HepG2 (cell line): ENCODE results near the gene ARHGAP45. TPM values are rescaled to one million over a fixed set of nuclear protein-coding genes. Genes with fewer than 3 reads are reported as not detected.

Source experiments
- EP300 ChIP-seq, 3 experiments: sonication (generic) in 1 of 3; formaldehyde crosslinking in 1 of 3; IDR thresholded peaks; 2 replicates each; pipeline versions ENCODE4 v1.5.1 to v1.6.1; 2011 to 2020; ENCODE audit warnings: low read depth in 2 of 3, low read length in 2 of 3, borderline replicate concordance in 1 of 3, improper control_type of control experiment in 1 of 3, mild to moderate bottlenecking in 1 of 3, missing genetic modification reagents in 1 of 3, moderate library complexity in 1 of 3
- ETV5 ChIP-seq: IDR thresholded peaks from 2 replicates; pipeline ENCODE4 v1.6.1; 2018; ENCODE audit warnings: missing biosample characterization, missing genetic modification reagents, inconsistent platforms, borderline replicate concordance
- MATR3 ChIP-seq: sonication (generic); formaldehyde crosslinking; IDR thresholded peaks from 2 replicates; pipeline ENCODE4 v1.4.0; 2020; ENCODE audit warnings: missing genetic modification reagents
- MED8 ChIP-seq: sonication (generic); formaldehyde crosslinking; IDR thresholded peaks from 2 replicates; pipeline ENCODE4 v1.8.1; 2023; ENCODE audit warnings: mild to moderate bottlenecking, missing genetic modification reagents; ENCODE audit not compliant: insufficient replicate concordance
- POLR2G ChIP-seq: fragments of 200-400 bp; formaldehyde crosslinking; IDR thresholded peaks from 2 replicates; pipeline ENCODE4 v1.6.1; 2018; ENCODE audit warnings: mild to moderate bottlenecking, low read depth, low read length, moderate library complexity
- PPARG ChIP-seq: conservative IDR thresholded peaks from 2 replicates; pipeline ENCODE4 v1.6.1; 2016; ENCODE audit warnings: missing biosample characterization, missing genetic modification reagents
- SATB2 ChIP-seq: sonication (generic); formaldehyde crosslinking; IDR thresholded peaks from 2 replicates; pipeline ENCODE4 v1.5.0; 2020; ENCODE audit warnings: missing genetic modification reagents
- XBP1 ChIP-seq: sonication (generic); formaldehyde crosslinking; IDR thresholded peaks from 2 replicates; pipeline ENCODE4 v1.5.0; 2020; ENCODE audit warnings: missing genetic modification reagents
- polyA plus RNA-seq, 8 experiments: library from polyadenylated mRNA; depleted of rRNA in 3 of 8; stranded (reverse) in 7 of 8; unstranded in 1 of 8; fragments of >200 nt; fragmentation: Illumina TruSeq in 4 of 8; extraction: Trizol in 4 of 8; gene quantifications; 2 replicates each; pipeline versions ENCODE4 v1.2.1 to v1.2.3, GENCODE V29; 2011 to 2016; ENCODE audit warnings: low read depth in 4 of 8, missing spikeins in 1 of 8, mixed read lengths in 1 of 8; ENCODE audit not compliant: insufficient read depth in 1 of 8
- total RNA-seq, 5 experiments: library from RNA; depleted of rRNA; stranded (reverse); fragments of >200 nt; fragmentation: Illumina TruSeq; extraction: Trizol; gene quantifications; 2 replicates each; pipeline ENCODE4 v1.2.3, GENCODE V29; 2016; ENCODE audit warnings: low read depth in 1 of 5
- TF ChIP-seq, protein P1 (sequence below): sonication (generic); formaldehyde crosslinking; IDR thresholded peaks from 2 replicates; pipeline ENCODE4 v1.5.0; 2020; ENCODE audit warnings: mild to moderate bottlenecking, missing genetic modification reagents, moderate library complexity
- TF ChIP-seq, protein P2 (sequence below): sonication (generic); formaldehyde crosslinking; conservative IDR thresholded peaks from 2 replicates; pipeline ENCODE4 v1.4.0; 2020; ENCODE audit warnings: mild to moderate bottlenecking, missing genetic modification reagents, moderate library complexity

Gene ARHGAP45
- total and polyA plus RNA-seq, 2 of the 13 experiments (the other 11 are each of a cell fraction or from before 2014, with no cell fraction given) = 0.84 to 32.0 TPM

DNA sequence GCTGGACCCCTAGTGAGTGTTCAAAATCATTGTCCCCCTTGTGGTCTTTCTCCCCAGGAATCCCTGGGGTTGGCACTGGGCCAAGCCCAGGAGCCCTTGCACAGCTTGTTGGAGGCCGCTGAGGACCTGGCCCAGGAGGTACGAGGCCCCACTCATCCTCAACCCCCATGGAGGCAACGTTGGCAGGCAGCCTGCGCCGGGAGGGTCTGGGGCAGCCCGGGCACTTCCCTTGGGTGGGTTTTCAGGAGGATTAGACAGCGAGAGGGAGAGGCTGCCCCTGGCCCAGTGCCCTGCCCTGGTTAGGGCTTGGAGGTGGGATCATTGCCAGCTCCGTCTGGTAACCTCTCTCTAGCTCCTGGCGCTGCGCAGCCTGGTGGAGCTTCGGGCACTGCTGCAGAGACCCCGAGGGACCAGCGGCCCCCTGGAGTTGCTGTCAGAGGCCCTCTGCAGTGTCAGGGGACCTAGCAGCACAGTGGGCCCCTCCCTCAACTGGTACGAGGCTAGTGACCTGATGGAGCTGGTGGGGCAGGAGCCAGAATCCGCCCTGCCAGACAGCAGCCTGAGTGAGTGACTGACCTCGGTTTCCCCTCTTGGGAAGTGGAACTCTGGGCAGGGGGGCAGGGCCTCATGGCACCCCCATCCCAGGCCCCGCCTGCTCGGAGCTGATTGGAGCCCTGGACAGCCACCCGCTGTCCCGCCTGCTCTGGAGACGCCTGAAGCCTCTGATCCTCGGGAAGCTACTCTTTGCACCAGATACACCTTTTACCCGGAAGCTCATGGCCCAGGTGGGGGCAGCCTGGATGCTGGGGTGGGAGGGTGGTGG lies 24.1 kb upstream of the ARHGAP45 start (continued):
- no peak for TF ChIP-seq ETV5 (CRISPR knock-in tag)
- no peak for TF ChIP-seq SATB2
- TF ChIP-seq PPARG (CRISPR knock-in tag) = no peak
- no peak for TF ChIP-seq EP300 (IDR thresholded peaks at IDR 0.05; ENCODE audit: low read depth in 2 of 2, low read length in 2 of 2)
- TF ChIP-seq EP300 (CRISPR knock-in tag; IDR thresholded peaks at IDR 0.05; ENCODE audit: borderline replicate concordance) = no peak
- TF ChIP-seq MED8 = no peak
- TF ChIP-seq XBP1 (CRISPR knock-in tag) = no peak
- TF ChIP-seq MATR3 = no peak
- TF ChIP-seq, protein P1, sequence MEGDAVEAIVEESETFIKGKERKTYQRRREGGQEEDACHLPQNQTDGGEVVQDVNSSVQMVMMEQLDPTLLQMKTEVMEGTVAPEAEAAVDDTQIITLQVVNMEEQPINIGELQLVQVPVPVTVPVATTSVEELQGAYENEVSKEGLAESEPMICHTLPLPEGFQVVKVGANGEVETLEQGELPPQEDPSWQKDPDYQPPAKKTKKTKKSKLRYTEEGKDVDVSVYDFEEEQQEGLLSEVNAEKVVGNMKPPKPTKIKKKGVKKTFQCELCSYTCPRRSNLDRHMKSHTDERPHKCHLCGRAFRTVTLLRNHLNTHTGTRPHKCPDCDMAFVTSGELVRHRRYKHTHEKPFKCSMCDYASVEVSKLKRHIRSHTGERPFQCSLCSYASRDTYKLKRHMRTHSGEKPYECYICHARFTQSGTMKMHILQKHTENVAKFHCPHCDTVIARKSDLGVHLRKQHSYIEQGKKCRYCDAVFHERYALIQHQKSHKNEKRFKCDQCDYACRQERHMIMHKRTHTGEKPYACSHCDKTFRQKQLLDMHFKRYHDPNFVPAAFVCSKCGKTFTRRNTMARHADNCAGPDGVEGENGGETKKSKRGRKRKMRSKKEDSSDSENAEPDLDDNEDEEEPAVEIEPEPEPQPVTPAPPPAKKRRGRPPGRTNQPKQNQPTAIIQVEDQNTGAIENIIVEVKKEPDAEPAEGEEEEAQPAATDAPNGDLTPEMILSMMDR = no peak
- TF ChIP-seq, protein P2, sequence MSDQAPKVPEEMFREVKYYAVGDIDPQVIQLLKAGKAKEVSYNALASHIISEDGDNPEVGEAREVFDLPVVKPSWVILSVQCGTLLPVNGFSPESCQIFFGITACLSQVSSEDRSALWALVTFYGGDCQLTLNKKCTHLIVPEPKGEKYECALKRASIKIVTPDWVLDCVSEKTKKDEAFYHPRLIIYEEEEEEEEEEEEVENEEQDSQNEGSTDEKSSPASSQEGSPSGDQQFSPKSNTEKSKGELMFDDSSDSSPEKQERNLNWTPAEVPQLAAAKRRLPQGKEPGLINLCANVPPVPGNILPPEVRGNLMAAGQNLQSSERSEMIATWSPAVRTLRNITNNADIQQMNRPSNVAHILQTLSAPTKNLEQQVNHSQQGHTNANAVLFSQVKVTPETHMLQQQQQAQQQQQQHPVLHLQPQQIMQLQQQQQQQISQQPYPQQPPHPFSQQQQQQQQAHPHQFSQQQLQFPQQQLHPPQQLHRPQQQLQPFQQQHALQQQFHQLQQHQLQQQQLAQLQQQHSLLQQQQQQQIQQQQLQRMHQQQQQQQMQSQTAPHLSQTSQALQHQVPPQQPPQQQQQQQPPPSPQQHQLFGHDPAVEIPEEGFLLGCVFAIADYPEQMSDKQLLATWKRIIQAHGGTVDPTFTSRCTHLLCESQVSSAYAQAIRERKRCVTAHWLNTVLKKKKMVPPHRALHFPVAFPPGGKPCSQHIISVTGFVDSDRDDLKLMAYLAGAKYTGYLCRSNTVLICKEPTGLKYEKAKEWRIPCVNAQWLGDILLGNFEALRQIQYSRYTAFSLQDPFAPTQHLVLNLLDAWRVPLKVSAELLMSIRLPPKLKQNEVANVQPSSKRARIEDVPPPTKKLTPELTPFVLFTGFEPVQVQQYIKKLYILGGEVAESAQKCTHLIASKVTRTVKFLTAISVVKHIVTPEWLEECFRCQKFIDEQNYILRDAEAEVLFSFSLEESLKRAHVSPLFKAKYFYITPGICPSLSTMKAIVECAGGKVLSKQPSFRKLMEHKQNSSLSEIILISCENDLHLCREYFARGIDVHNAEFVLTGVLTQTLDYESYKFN (CRISPR knock-in tag) = no peak
- TF ChIP-seq POLR2G = no peak
